ENCODE data around the gene FKRP.
"Not testable (repeated sequence)": the region's sequence is repeated elsewhere in the genome, so short reads cannot be mapped to it uniquely, and the experiment has no call there.

GRCh38 chr19:46712768-46713338 is 33.0 kb upstream of the FKRP start:
- TF ChIP-seq POLR2A (IDR thresholded peaks at IDR 0.05) = not testable (repeated sequence)
- TF ChIP-seq, protein P1, sequence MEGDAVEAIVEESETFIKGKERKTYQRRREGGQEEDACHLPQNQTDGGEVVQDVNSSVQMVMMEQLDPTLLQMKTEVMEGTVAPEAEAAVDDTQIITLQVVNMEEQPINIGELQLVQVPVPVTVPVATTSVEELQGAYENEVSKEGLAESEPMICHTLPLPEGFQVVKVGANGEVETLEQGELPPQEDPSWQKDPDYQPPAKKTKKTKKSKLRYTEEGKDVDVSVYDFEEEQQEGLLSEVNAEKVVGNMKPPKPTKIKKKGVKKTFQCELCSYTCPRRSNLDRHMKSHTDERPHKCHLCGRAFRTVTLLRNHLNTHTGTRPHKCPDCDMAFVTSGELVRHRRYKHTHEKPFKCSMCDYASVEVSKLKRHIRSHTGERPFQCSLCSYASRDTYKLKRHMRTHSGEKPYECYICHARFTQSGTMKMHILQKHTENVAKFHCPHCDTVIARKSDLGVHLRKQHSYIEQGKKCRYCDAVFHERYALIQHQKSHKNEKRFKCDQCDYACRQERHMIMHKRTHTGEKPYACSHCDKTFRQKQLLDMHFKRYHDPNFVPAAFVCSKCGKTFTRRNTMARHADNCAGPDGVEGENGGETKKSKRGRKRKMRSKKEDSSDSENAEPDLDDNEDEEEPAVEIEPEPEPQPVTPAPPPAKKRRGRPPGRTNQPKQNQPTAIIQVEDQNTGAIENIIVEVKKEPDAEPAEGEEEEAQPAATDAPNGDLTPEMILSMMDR (IDR thresholded peaks at IDR 0.05) = not testable (repeated sequence)

Data from heart left ventricle (tissue), 13 donors.